Measurements from ENCODE around the gene IRF4. TPM values are rescaled to one million over a fixed set of nuclear protein-coding genes. Genes with fewer than 3 reads are reported as not detected.

IRF4 gene
- total RNA-seq, 1 experiment from 2014 or later, result 0.72 TPM

- TF ChIP-seq REST (IDR thresholded peaks at IDR 0.05; ENCODE audit: insufficient read depth in 1 of 2, low read depth in 2 of 2, low read length in 1 of 2), result no peak
- TF ChIP-seq TCF7L2 (IDR thresholded peaks at IDR 0.05; ENCODE audit: low read depth, low read length), result no peak
- TF ChIP-seq, protein P1, sequence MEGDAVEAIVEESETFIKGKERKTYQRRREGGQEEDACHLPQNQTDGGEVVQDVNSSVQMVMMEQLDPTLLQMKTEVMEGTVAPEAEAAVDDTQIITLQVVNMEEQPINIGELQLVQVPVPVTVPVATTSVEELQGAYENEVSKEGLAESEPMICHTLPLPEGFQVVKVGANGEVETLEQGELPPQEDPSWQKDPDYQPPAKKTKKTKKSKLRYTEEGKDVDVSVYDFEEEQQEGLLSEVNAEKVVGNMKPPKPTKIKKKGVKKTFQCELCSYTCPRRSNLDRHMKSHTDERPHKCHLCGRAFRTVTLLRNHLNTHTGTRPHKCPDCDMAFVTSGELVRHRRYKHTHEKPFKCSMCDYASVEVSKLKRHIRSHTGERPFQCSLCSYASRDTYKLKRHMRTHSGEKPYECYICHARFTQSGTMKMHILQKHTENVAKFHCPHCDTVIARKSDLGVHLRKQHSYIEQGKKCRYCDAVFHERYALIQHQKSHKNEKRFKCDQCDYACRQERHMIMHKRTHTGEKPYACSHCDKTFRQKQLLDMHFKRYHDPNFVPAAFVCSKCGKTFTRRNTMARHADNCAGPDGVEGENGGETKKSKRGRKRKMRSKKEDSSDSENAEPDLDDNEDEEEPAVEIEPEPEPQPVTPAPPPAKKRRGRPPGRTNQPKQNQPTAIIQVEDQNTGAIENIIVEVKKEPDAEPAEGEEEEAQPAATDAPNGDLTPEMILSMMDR (IDR thresholded peaks at IDR 0.05), result no peak
- no peak for TF ChIP-seq POLR2AphosphoS5 (IDR thresholded peaks at IDR 0.05; ENCODE audit: low read depth, low read length)
- no peak for TF ChIP-seq SIN3A (IDR thresholded peaks at IDR 0.05; ENCODE audit: borderline replicate concordance, insufficient read depth, low read depth, low read length)
- BruUV-seq (replicated peaks), result no TSS peak
- intact Hi-C loops (cut with micrococcal nuclease; ENCODE audit: unreplicated experiment), result no loop called here
- Histone ChIP-seq H3K27ac (ENCODE audit: low read length) (no peak overlapping the region), H3K27me3 (ENCODE audit: control insufficient read depth, insufficient read depth, low read length) (no peaks in the 10 kb centered on the region), H3K36me3 (ENCODE audit: control insufficient read depth, insufficient read depth, low read length) (no peaks in the 10 kb centered on the region), H3K4me1 (ENCODE audit: control insufficient read depth, insufficient read depth, low read length) (no peaks in the 10 kb centered on the region), H3K9me3 (ENCODE audit: control insufficient read depth, insufficient read depth, low read depth, low read length) (no peaks in the 10 kb centered on the region), H3K4me3 (ENCODE audit: low read depth in 2 of 2, low read length in 2 of 2) (no peak overlapping the region)
- DNase-seq (ENCODE audit: low read depth, low spot score) (no peak), ATAC-seq (no peak; the same call in 1 of the 2 replicates)
- POLR2A ChIA-PET, result interaction anchor here (0.7 kb wide), 1 partner anchor 37 kb away, joined by 4 read pairs; no protein-coding TSS in a partner anchor
- CTCF ChIA-PET, result no interaction called here
- in situ Hi-C loops (cut with HindIII; ENCODE audit: low pct_unique_long_range_greater_than_20kb, low sequenced_read_pairs), result no loop called here
Observed at GRCh38 chr6:434051-434705, 42.6 kb downstream of the IRF4 start.

DNA sequence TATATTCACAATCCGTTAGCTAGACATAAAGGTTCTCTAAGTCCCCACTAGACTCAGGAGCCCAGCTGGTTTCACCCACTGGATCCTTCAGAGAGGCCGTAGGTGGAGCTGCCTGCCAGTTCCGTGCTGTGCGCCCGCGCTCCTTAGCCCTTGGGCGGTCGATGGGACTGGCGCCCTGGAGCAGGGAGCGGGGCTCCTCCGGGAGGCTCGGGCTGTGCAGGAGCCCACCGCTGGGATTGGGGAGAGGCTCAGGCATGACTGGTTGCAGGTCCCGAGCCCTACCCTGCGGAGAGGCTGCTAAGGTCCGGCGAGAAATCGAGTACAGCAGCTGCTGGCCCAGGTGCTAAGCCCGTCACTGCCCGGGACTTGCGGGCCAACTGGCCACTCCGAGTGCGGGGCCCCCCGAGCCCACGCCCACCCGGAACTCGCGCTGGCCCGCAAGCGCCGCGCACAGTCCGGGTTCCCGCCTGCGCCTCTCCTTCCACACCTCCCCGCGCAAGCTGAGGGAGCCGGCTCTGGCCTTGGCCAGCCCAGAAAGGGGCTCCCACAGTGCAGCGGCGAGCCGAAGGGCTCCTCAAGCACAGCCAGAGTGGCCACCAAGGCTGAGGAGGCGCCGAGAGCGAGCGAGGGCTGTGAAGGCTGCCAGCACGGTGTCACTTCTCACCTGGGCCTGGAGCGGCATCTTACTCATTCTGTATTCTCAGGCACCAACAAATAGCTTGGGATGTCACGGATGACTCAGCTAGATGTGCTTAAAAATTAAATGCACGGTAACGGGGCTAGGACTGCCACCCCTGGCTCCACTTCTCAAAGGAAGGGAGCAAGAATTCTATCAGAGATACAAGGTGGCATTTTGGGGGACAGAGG lies 44.1 kb downstream of the IRF4 start:
- POLR2A ChIA-PET, result no interaction called here
- H3K36me3 ChIP-seq (ENCODE audit: control insufficient read depth, insufficient read depth, low read length), result no peaks in the 10 kb centered on the region
- H3K4me1 ChIP-seq (ENCODE audit: control insufficient read depth, insufficient read depth, low read length), result no peaks in the 10 kb centered on the region
- no TSS peak for BruUV-seq (replicated peaks)
- CTCF ChIA-PET, result interaction anchor here (0.6 kb wide), 1 partner anchor 145 kb away, joined by 3 read pairs; no protein-coding TSS in a partner anchor
- H3K9me3 ChIP-seq (ENCODE audit: control insufficient read depth, insufficient read depth, low read depth, low read length), result no peaks in the 10 kb centered on the region
- intact Hi-C loops (cut with micrococcal nuclease; ENCODE audit: unreplicated experiment), result no loop called here
- H3K27ac ChIP-seq (ENCODE audit: low read length), result no peak overlapping the region
- DNase-seq (ENCODE audit: low read depth, low spot score) (no peak), ATAC-seq (no peak)
- no peaks in the 10 kb centered on the region for H3K27me3 ChIP-seq (ENCODE audit: control insufficient read depth, insufficient read depth, low read length)
- TF ChIP-seq TCF7L2 (IDR thresholded peaks at IDR 0.05; ENCODE audit: low read depth, low read length) (no peak), REST (IDR thresholded peaks at IDR 0.05; ENCODE audit: insufficient read depth in 1 of 2, low read depth in 2 of 2, low read length in 1 of 2) (no peak), SIN3A (IDR thresholded peaks at IDR 0.05; ENCODE audit: borderline replicate concordance, insufficient read depth, low read depth, low read length) (no peak), POLR2AphosphoS5 (IDR thresholded peaks at IDR 0.05; ENCODE audit: low read depth, low read length) (no peak)
- TF ChIP-seq, protein P1 (IDR thresholded peaks at IDR 0.05), result no peak
- in situ Hi-C loops (cut with HindIII; ENCODE audit: low pct_unique_long_range_greater_than_20kb, low sequenced_read_pairs), result no loop called here
- no peak overlapping the region for H3K4me3 ChIP-seq (ENCODE audit: low read depth in 2 of 2, low read length in 2 of 2)

Measured in Panc1 (cell line).